Peyer's patch (tissue), 4 donors: ENCODE results near the gene GPR107. TPM values are rescaled to one million over a fixed set of nuclear protein-coding genes. Genes with fewer than 3 reads are reported as not detected.

Source experiments
- DNase-seq, 3 donors: peaks; one replicate each; pipeline ENCODE4 v3.0.0-alpha.2; 2017 to 2019
- H3K27ac ChIP-seq, 4 donors: fragments of 200-600 bp; sonication (generic); one replicate each; pipeline ENCODE4 v1.5.1; 2016 to 2019
- H3K27me3 ChIP-seq, 2 donors: fragments of 200-600 bp; sonication (generic); one replicate each; pipeline ENCODE4 v1.5.1; 2019
- H3K36me3 ChIP-seq, 3 donors: fragments of 200-600 bp; sonication (generic); one replicate each; pipeline ENCODE4 v1.5.1; 2016 to 2019
- H3K4me1 ChIP-seq, 4 donors: fragments of 200-600 bp; sonication (generic); one replicate each; pipeline ENCODE4 v1.5.1; 2016 to 2019
- H3K4me3 ChIP-seq, 4 donors: fragments of 200-600 bp; sonication (generic); 1 replicate in 3 of 4; 2 replicates in 1 of 4; pipeline ENCODE4 v1.5.1; 2016 to 2019; ENCODE audit warnings: mild to moderate bottlenecking in 1 of 4
- H3K9me3 ChIP-seq, 4 donors: fragments of 200-600 bp; sonication (generic); one replicate each; pipeline ENCODE4 v1.5.1; 2016 to 2019; ENCODE audit warnings: mild to moderate bottlenecking in 1 of 4
- CTCF ChIP-seq, 6 experiments: fragments of 450-650 bp in 4 of 6; fragments of 200-600 bp in 2 of 6; sonication (generic) in 1 of 6; IDR thresholded peaks; one replicate each; pipeline ENCODE4 v1.5.1; 2017 to 2019; ENCODE audit warnings: antibody characterized with exemption in 6 of 6, mild to moderate bottlenecking in 3 of 6, moderate library complexity in 1 of 6
- POLR2A ChIP-seq, 2 donors: fragments of 450-650 bp; IDR thresholded peaks; one replicate each; pipeline ENCODE4 v1.5.1; 2017; ENCODE audit warnings: antibody characterized with exemption in 2 of 2, mild to moderate bottlenecking in 2 of 2, moderate library complexity in 2 of 2
- total RNA-seq, 4 donors: library from RNA; depleted of rRNA; stranded (reverse); fragments of >200 nt; gene quantifications; one replicate each; pipeline ENCODE4 v1.1.0, GENCODE V29; 2016

GPR107 gene
- total RNA-seq, 4 donors from 2014 or later, result 16.6 to 29.0 (median 22.3) TPM

GRCh38 chr9:130140706-130141105, 87.0 kb downstream of the GPR107 start:
- TF ChIP-seq POLR2A (IDR thresholded peaks at IDR 0.05) (no peak), CTCF (IDR thresholded peaks at IDR 0.05) (no peak)
- H3K27ac ChIP-seq, result no peak overlapping the region
- no peaks in the 10 kb centered on the region for H3K9me3 ChIP-seq
- peaks cover 0 to 1% (median 0%) of the 10 kb centered on the region in 3 donors for H3K36me3 ChIP-seq
- no peak overlapping the region for H3K4me3 ChIP-seq
- peaks cover 0 to 10% (median 0%) of the 10 kb centered on the region in 4 donors for H3K4me1 ChIP-seq
- H3K27me3 ChIP-seq, result no peaks in the 10 kb centered on the region
- DNase-seq, result no peak

GRCh38 chr9:130142056-130142455, 88.3 kb downstream of the GPR107 start:
- no peak for DNase-seq
- Histone ChIP-seq H3K9me3 (no peaks in the 10 kb centered on the region), H3K4me3 (no peak overlapping the region), H3K36me3 (no peaks in the 10 kb centered on the region), H3K27me3 (no peaks in the 10 kb centered on the region), H3K27ac (no peak overlapping the region), H3K4me1 (peaks cover 0 to 10% (median 0%) of the 10 kb centered on the region in 4 donors)
- TF ChIP-seq POLR2A (IDR thresholded peaks at IDR 0.05), result no peak
- TF ChIP-seq CTCF (IDR thresholded peaks at IDR 0.05), result no peak

GRCh38 chr9:130142641-130143040, 88.9 kb downstream of the GPR107 start:
- no peaks in the 10 kb centered on the region for H3K27me3 ChIP-seq
- no peaks in the 10 kb centered on the region for H3K9me3 ChIP-seq
- no peak for TF ChIP-seq POLR2A (IDR thresholded peaks at IDR 0.05)
- TF ChIP-seq CTCF (IDR thresholded peaks at IDR 0.05), result no peak
- H3K36me3 ChIP-seq, result no peaks in the 10 kb centered on the region
- H3K4me3 ChIP-seq, result no peak overlapping the region
- H3K4me1 ChIP-seq, result peaks cover 0 to 10% (median 0%) of the 10 kb centered on the region in 4 donors
- DNase-seq, result no peak
- H3K27ac ChIP-seq, result no peak overlapping the region

- peaks cover 0 to 10% (median 0%) of the 10 kb centered on the region in 4 donors for H3K4me1 ChIP-seq
- no peaks in the 10 kb centered on the region for H3K27me3 ChIP-seq
- no peak overlapping the region for H3K4me3 ChIP-seq
- no peaks in the 10 kb centered on the region for H3K9me3 ChIP-seq
- no peak for DNase-seq
- no peak overlapping the region for H3K27ac ChIP-seq
- no peaks in the 10 kb centered on the region for H3K36me3 ChIP-seq
- TF ChIP-seq CTCF (IDR thresholded peaks at IDR 0.05) (no peak), POLR2A (IDR thresholded peaks at IDR 0.05) (no peak)
These were observed 89.7 kb downstream of the GPR107 start for GRCh38 chr9:130143279-130143893.

GRCh38 chr9:130143958-130144366, 90.3 kb downstream of the GPR107 start:
- no peak for TF ChIP-seq CTCF (IDR thresholded peaks at IDR 0.05)
- TF ChIP-seq POLR2A (IDR thresholded peaks at IDR 0.05), result no peak
- Histone ChIP-seq H3K27me3 (no peaks in the 10 kb centered on the region), H3K36me3 (no peaks in the 10 kb centered on the region), H3K4me1 (peaks cover 0 to 10% (median 0%) of the 10 kb centered on the region in 4 donors), H3K27ac (no peak overlapping the region), H3K4me3 (no peak overlapping the region), H3K9me3 (no peaks in the 10 kb centered on the region)
- DNase-seq, result no peak
